K562 (cell line): ENCODE data around the gene RNASEH2A. TPM values are rescaled to one million over a fixed set of nuclear protein-coding genes. Genes with fewer than 3 reads are reported as not detected.

Experiments used
- CHAMP1 ChIP-seq: fragments of 450-650 bp; IDR thresholded peaks from 2 replicates; pipeline ENCODE4 v1.6.1; 2016; ENCODE audit warnings: mild to moderate bottlenecking
- CREM ChIP-seq: IDR thresholded peaks from 2 replicates; pipeline ENCODE4 v1.6.1; 2014; ENCODE audit warnings: antibody characterized with exemption, low read depth
- GTF2B ChIP-seq: IDR thresholded peaks from 2 replicates; pipeline ENCODE4 v1.6.1; 2011; ENCODE audit not compliant: insufficient read length; ENCODE audit errors: extremely low read depth
- HNRNPK ChIP-seq: fragments of 200-400 bp; formaldehyde crosslinking; IDR thresholded peaks from one replicate; pipeline ENCODE4 v1.6.1; 2018; ENCODE audit warnings: mild to moderate bottlenecking, low read depth, low read length; ENCODE audit not compliant: poor library complexity, severe bottlenecking
- HNRNPLL ChIP-seq: fragments of 200-400 bp; formaldehyde crosslinking; IDR thresholded peaks from 2 replicates; pipeline ENCODE4 v1.6.1; 2017; ENCODE audit warnings: low read length, low read depth, mild to moderate bottlenecking; ENCODE audit not compliant: poor library complexity, severe bottlenecking
- MBD2 ChIP-seq: sonication (generic); IDR thresholded peaks from 2 replicates; pipeline ENCODE4 v1.6.1; 2016; ENCODE audit warnings: low read depth, borderline replicate concordance
- MLLT1 ChIP-seq, 2 experiments: fragments of 450-650 bp; IDR thresholded peaks; 2 replicates each; pipeline ENCODE4 v1.6.1; 2016
- SAP30 ChIP-seq: fragments of 200-600 bp; sonication (generic); IDR thresholded peaks from 2 replicates; pipeline ENCODE4 v1.6.1; 2012; ENCODE audit warnings: borderline replicate concordance, low read depth, mild to moderate bottlenecking, moderate library complexity, low read length, control low read depth, inconsistent platforms; ENCODE audit not compliant: insufficient read depth, poor library complexity, severe bottlenecking
- XRCC4 ChIP-seq: IDR thresholded peaks from one replicate; pipeline ENCODE4 v1.6.1; 2011; ENCODE audit not compliant: insufficient read depth, insufficient read length; ENCODE audit errors: extremely low read depth
- ZNF282 ChIP-seq: sonication (generic); formaldehyde crosslinking; IDR thresholded peaks from 2 replicates; pipeline ENCODE4 v1.8.1; 2023; ENCODE audit warnings: missing genetic modification reagents
- ZNF668 ChIP-seq: fragments of 250-450 bp; sonication (Bioruptor Pico); IDR thresholded peaks from 2 replicates; pipeline ENCODE4 v1.8.0; 2022; ENCODE audit warnings: mild to moderate bottlenecking, inconsistent platforms
- ZNF695 ChIP-seq: fragments of 450-650 bp; formaldehyde crosslinking; IDR thresholded peaks from 2 replicates; pipeline ENCODE4 v1.4.0; 2020; ENCODE audit warnings: mild to moderate bottlenecking, moderate library complexity
- polyA plus RNA-seq, 8 experiments: library from polyadenylated mRNA; depleted of rRNA in 4 of 8; stranded (reverse) in 5 of 8; unstranded in 3 of 8; fragments of >200 nt; fragmentation: Nextera tagmentation in 2 of 8; fragmentation: Illumina TruSeq in 1 of 8; extraction: Ambion mirVana in 2 of 8; extraction: Trizol in 1 of 8; gene quantifications; 2 replicates each; pipeline versions ENCODE4 v1.2.1 to v1.2.3, GENCODE V29; 2011 to 2014; ENCODE audit warnings: inconsistent platforms in 1 of 8, missing spikeins in 1 of 8
- total RNA-seq, 7 experiments: library from RNA; depleted of rRNA in 6 of 7; stranded (reverse); fragments of >200 nt in 6 of 7; fragmentation: Illumina TruSeq in 2 of 7; extraction: Trizol in 2 of 7; gene quantifications; 2 replicates each; pipeline versions ENCODE4 v1.2.1 to v1.2.3, GENCODE V29; 2011 to 2021; ENCODE audit warnings: low replicate concordance in 1 of 7
- TF ChIP-seq, protein P1 (sequence below): fragments of 450-650 bp; IDR thresholded peaks from 2 replicates; pipeline ENCODE4 v1.6.1; 2014; ENCODE audit warnings: low read depth, mild to moderate bottlenecking, moderate library complexity, borderline replicate concordance
- TF ChIP-seq, protein P2 (sequence below): IDR thresholded peaks from 3 replicates; pipeline ENCODE4 v1.6.1; 2011; ENCODE audit warnings: borderline replicate concordance, mild to moderate bottlenecking, moderate library complexity; ENCODE audit not compliant: insufficient read length; ENCODE audit errors: extremely low read depth

Gene RNASEH2A
- total and polyA plus RNA-seq, 9 of the 15 experiments (the other 6 are each of a cell fraction or from before 2014, with no cell fraction given) = 22.3 to 78.0 (median 61.7) TPM

DNA sequence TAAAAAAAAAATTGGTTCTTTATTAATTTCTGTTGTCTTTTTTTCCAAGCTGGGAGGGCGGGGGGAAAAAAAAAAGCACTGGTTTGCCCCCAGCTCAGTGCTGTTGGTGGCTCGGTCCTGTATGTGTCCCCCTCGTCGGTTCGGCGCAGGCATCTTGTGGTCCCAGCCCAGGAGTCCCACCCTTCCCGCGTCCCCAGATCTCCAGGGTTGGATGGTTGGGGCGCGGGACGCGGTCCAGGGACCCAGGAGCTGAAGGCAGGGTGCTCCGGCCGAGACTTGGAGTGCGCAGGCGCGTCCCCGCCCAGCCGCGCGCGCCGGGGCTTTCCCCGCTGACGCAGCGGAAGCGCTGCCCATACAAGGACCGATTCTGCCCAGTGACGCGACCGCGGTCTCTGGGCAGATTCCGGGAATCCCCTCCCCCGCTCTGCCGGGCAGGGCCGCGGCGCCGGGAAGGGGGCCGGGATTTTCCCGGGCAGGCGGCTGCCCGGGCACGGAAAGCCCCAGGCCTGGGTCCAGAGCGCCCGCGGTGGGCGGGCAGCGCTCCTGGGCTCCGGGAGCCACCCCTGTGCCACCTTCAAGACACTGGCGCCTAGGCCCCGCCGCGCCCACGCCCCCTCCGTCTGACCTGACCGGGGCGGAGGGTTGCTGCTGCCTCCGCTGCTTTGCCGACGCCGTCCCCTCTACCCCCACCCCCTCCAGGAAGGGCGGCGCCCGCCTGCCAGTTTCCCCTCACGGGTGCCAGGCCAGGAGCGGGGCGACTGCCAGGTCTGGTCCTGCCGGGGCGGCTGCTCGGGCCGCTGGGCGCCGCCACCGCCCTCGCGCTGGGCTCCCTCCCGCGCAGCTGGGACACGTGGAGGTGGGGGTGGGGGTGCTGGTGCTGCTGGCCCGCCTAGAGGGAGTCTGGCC is 12.8 kb upstream of the RNASEH2A start (continued):
- TF ChIP-seq, protein P1, sequence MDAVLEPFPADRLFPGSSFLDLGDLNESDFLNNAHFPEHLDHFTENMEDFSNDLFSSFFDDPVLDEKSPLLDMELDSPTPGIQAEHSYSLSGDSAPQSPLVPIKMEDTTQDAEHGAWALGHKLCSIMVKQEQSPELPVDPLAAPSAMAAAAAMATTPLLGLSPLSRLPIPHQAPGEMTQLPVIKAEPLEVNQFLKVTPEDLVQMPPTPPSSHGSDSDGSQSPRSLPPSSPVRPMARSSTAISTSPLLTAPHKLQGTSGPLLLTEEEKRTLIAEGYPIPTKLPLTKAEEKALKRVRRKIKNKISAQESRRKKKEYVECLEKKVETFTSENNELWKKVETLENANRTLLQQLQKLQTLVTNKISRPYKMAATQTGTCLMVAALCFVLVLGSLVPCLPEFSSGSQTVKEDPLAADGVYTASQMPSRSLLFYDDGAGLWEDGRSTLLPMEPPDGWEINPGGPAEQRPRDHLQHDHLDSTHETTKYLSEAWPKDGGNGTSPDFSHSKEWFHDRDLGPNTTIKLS = peak; percentile 57; the same call in 1 of the 2 replicates
- no peak for TF ChIP-seq ZNF695 (CRISPR knock-in tag)
- TF ChIP-seq SAP30 = peak; percentile 73
- TF ChIP-seq MBD2 = 0 out of 2 replicates have a peak, but pooled peaks have one; percentile 57
- peak; percentile 93 for TF ChIP-seq CREM
- TF ChIP-seq GTF2B = no peak
- no peak for TF ChIP-seq HNRNPLL
- no peak; the same call in 1 of the 2 replicates for TF ChIP-seq ZNF282 (CRISPR knock-in tag)
- TF ChIP-seq ZNF668 = no peak
- no peak for TF ChIP-seq XRCC4
- TF ChIP-seq HNRNPK = peak; percentile 95
- TF ChIP-seq, protein P2, sequence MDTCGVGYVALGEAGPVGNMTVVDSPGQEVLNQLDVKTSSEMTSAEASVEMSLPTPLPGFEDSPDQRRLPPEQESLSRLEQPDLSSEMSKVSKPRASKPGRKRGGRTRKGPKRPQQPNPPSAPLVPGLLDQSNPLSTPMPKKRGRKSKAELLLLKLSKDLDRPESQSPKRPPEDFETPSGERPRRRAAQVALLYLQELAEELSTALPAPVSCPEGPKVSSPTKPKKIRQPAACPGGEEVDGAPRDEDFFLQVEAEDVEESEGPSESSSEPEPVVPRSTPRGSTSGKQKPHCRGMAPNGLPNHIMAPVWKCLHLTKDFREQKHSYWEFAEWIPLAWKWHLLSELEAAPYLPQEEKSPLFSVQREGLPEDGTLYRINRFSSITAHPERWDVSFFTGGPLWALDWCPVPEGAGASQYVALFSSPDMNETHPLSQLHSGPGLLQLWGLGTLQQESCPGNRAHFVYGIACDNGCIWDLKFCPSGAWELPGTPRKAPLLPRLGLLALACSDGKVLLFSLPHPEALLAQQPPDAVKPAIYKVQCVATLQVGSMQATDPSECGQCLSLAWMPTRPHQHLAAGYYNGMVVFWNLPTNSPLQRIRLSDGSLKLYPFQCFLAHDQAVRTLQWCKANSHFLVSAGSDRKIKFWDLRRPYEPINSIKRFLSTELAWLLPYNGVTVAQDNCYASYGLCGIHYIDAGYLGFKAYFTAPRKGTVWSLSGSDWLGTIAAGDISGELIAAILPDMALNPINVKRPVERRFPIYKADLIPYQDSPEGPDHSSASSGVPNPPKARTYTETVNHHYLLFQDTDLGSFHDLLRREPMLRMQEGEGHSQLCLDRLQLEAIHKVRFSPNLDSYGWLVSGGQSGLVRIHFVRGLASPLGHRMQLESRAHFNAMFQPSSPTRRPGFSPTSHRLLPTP = no peak
- TF ChIP-seq MLLT1 (IDR thresholded peaks at IDR 0.05) = no peak
- no peak for TF ChIP-seq CHAMP1
